ENCODE results near the gene FARP1. TPM values are rescaled to one million over a fixed set of nuclear protein-coding genes. Genes with fewer than 3 reads are reported as not detected.

The FARP1 gene
- total RNA-seq, 2 experiments from 2014 or later, result not detected

GRCh38 chr13:98339684-98340425 is 197.0 kb downstream of the FARP1 start:
- intact Hi-C loops (cut with micrococcal nuclease; ENCODE audit: unreplicated experiment), result no loop called here
- no peaks in the 10 kb centered on the region for H3K4me1 ChIP-seq (ENCODE audit: insufficient read depth, low read length, poor library complexity, severe bottlenecking)
- DNase-seq (ENCODE audit: low spot score), result no peak
- no peaks in the 10 kb centered on the region for H3K9me2 ChIP-seq (ENCODE audit: insufficient read depth, low read length)
- TF ChIP-seq, protein P1, sequence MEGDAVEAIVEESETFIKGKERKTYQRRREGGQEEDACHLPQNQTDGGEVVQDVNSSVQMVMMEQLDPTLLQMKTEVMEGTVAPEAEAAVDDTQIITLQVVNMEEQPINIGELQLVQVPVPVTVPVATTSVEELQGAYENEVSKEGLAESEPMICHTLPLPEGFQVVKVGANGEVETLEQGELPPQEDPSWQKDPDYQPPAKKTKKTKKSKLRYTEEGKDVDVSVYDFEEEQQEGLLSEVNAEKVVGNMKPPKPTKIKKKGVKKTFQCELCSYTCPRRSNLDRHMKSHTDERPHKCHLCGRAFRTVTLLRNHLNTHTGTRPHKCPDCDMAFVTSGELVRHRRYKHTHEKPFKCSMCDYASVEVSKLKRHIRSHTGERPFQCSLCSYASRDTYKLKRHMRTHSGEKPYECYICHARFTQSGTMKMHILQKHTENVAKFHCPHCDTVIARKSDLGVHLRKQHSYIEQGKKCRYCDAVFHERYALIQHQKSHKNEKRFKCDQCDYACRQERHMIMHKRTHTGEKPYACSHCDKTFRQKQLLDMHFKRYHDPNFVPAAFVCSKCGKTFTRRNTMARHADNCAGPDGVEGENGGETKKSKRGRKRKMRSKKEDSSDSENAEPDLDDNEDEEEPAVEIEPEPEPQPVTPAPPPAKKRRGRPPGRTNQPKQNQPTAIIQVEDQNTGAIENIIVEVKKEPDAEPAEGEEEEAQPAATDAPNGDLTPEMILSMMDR (conservative IDR thresholded peaks at IDR 0.05; ENCODE audit: low read length), result no peak
- TF ChIP-seq EZH2phosphoT487 (IDR thresholded peaks at IDR 0.05; ENCODE audit: borderline replicate concordance, low read depth, low read length), result no peak
- no TSS peak for BruUV-seq (replicated peaks)
- H3K27ac ChIP-seq (ENCODE audit: low read depth, low read length, poor library complexity, severe bottlenecking), result no peak overlapping the region
- H3K36me3 ChIP-seq (ENCODE audit: insufficient read depth, low read length), result no peaks in the 10 kb centered on the region
- H3K4me2 ChIP-seq (ENCODE audit: low read length), result no peak overlapping the region
- H3K9me3 ChIP-seq (ENCODE audit: low read length), result no peaks in the 10 kb centered on the region
- H3K79me2 ChIP-seq (ENCODE audit: insufficient read depth, low read depth, low read length), result no peaks in the 10 kb centered on the region
- no peak overlapping the region for H2AFZ ChIP-seq (ENCODE audit: low read length)
- ChIA-PET CTCF (ENCODE audit: unreplicated experiment) (no interaction called here), POLR2A (interaction anchor here (0.7 kb wide), 1 partner anchor 276 kb away, joined by 3 read pairs; no protein-coding TSS in a partner anchor)
- no peaks in the 10 kb centered on the region for H4K20me1 ChIP-seq (ENCODE audit: insufficient read depth, low read length)
- no peak overlapping the region for H3K4me3 ChIP-seq (ENCODE audit: low read depth, low read length, poor library complexity, severe bottlenecking)

DNA sequence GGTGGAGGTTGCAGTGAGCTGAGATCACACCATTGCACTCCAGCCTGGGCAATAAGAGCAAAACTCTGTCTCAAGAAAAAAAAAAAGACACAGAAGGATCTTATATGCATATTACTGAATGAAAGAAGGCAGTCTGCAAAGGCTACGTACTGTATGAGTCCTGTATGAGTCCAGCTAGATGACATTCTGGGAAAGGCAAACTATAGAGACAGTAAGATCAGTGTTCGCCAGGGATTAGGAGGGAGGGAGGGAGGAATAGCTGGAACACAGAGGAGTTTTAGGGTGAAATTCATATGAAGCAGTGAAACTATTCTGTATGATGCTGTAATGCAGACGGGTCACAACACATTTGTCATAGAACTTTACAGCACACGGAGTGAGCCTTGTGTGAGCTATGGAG is 200.1 kb downstream of the FARP1 start:
- no peaks in the 10 kb centered on the region for H3K36me3 ChIP-seq (ENCODE audit: insufficient read depth, low read length)
- no peaks in the 10 kb centered on the region for H3K4me1 ChIP-seq (ENCODE audit: insufficient read depth, low read length, poor library complexity, severe bottlenecking)
- no peaks in the 10 kb centered on the region for H3K79me2 ChIP-seq (ENCODE audit: insufficient read depth, low read depth, low read length)
- POLR2A ChIA-PET, result no interaction called here
- no peak overlapping the region for H3K27ac ChIP-seq (ENCODE audit: low read depth, low read length, poor library complexity, severe bottlenecking)
- BruUV-seq (replicated peaks), result no TSS peak
- intact Hi-C loops (cut with micrococcal nuclease; ENCODE audit: unreplicated experiment), result no loop called here
- H3K4me2 ChIP-seq (ENCODE audit: low read length), result no peak overlapping the region
- H3K9me2 ChIP-seq (ENCODE audit: insufficient read depth, low read length), result no peaks in the 10 kb centered on the region
- DNase-seq (ENCODE audit: low spot score), result no peak
- no peak overlapping the region for H3K4me3 ChIP-seq (ENCODE audit: low read depth, low read length, poor library complexity, severe bottlenecking)
- no peaks in the 10 kb centered on the region for H4K20me1 ChIP-seq (ENCODE audit: insufficient read depth, low read length)
- CTCF ChIA-PET (ENCODE audit: unreplicated experiment), result no interaction called here
- no peak overlapping the region for H2AFZ ChIP-seq (ENCODE audit: low read length)
- H3K9me3 ChIP-seq (ENCODE audit: low read length), result no peaks in the 10 kb centered on the region
- TF ChIP-seq EZH2phosphoT487 (IDR thresholded peaks at IDR 0.05; ENCODE audit: borderline replicate concordance, low read depth, low read length), result no peak
- TF ChIP-seq, protein P1 (conservative IDR thresholded peaks at IDR 0.05; ENCODE audit: low read length), result no peak

DNA sequence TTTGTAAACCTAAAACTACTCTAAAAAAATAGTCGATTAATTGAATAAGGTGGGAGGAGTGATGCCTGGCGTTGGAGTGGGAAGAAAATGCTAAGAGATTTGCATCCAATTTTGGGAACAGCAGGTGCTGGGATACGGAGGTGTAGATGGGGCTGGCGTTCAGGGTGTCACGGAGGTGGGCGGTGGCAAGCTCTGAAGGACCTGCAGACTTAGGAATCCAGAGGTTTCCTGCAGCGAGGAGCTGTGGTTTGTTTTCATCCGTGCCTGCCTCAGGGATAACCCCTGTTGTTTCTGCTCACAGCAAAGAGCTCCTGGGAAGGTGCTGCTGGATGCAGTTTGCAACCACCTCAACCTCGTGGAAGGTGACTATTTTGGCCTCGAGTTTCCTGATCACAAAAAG is 200.6 kb downstream of the FARP1 start:
- Histone ChIP-seq H3K4me3 (ENCODE audit: low read depth, low read length, poor library complexity, severe bottlenecking) (no peak overlapping the region), H2AFZ (ENCODE audit: low read length) (no peak overlapping the region), H3K4me1 (ENCODE audit: insufficient read depth, low read length, poor library complexity, severe bottlenecking) (no peaks in the 10 kb centered on the region), H3K9me2 (ENCODE audit: insufficient read depth, low read length) (no peaks in the 10 kb centered on the region), H3K9me3 (ENCODE audit: low read length) (no peaks in the 10 kb centered on the region), H4K20me1 (ENCODE audit: insufficient read depth, low read length) (no peaks in the 10 kb centered on the region), H3K27ac (ENCODE audit: low read depth, low read length, poor library complexity, severe bottlenecking) (no peak overlapping the region), H3K79me2 (ENCODE audit: insufficient read depth, low read depth, low read length) (no peaks in the 10 kb centered on the region), H3K4me2 (ENCODE audit: low read length) (no peak overlapping the region), H3K36me3 (ENCODE audit: insufficient read depth, low read length) (no peaks in the 10 kb centered on the region)
- intact Hi-C loops (cut with micrococcal nuclease; ENCODE audit: unreplicated experiment), result no loop called here
- no peak for TF ChIP-seq EZH2phosphoT487 (IDR thresholded peaks at IDR 0.05; ENCODE audit: borderline replicate concordance, low read depth, low read length)
- TF ChIP-seq, protein P1 (conservative IDR thresholded peaks at IDR 0.05; ENCODE audit: low read length), result no peak
- POLR2A ChIA-PET, result no interaction called here
- CTCF ChIA-PET (ENCODE audit: unreplicated experiment), result no interaction called here
- BruUV-seq (replicated peaks), result no TSS peak
- no peak for DNase-seq (ENCODE audit: low spot score)
